Left ventricle myocardium superior (tissue), 1 donor: ENCODE data around the gene OR14C36. TPM values are rescaled to one million over a fixed set of nuclear protein-coding genes. Genes with fewer than 3 reads are reported as not detected.
"Not testable (repeated sequence)": the region's sequence is repeated elsewhere in the genome, so short reads cannot be mapped to it uniquely, and the experiment has no call there.

ENCODE experiments used
- ATAC-seq: fragments of 200-7000 bp; cut with Tn5 transposase; one replicate; pipeline ENCODE4 v1.9.1; 2020; ENCODE audit warnings: mild to moderate bottlenecking, moderate library complexity
- DNase-seq: peaks from one replicate; pipeline ENCODE4 v3.0.0-alpha.2; 2020
- intact Hi-C: fragments of 100-400 bp; cut with micrococcal nuclease; formaldehyde crosslinking; loops from one replicate; pipeline ENCODE4 v1.11.0; 2022
- long read RNA-seq: library from polyadenylated mRNA; unstranded; transcript quantifications from one replicate; pipeline ENCODE4 v2.0.0, GENCODE V29; 2021
- total RNA-seq: library from RNA; stranded (reverse); fragmentation: NEBNext Ultra II Directional; extraction: Animal tissue kit (Norgen Biotek cat#: 25700); gene quantifications from one replicate; pipeline ENCODE4 v1.2.1, GENCODE V29; 2021
- donor health status: DM: no; HTN: yes; CAD: no; lungs with severe emphysema.

OR14C36 gene
- total RNA-seq: not detected
- long read RNA-seq: 0 reads

- ATAC-seq (no peak), DNase-seq (no peak)
- intact Hi-C loops: no loop called here
These were observed at the start of gene OR14C36 for GRCh38 chr1:248348475-248348874. Gene OR14C36 (plus strand): TSS chr1:248348775. CDS start chr1:248348775, 0 bp downstream.

DNA sequence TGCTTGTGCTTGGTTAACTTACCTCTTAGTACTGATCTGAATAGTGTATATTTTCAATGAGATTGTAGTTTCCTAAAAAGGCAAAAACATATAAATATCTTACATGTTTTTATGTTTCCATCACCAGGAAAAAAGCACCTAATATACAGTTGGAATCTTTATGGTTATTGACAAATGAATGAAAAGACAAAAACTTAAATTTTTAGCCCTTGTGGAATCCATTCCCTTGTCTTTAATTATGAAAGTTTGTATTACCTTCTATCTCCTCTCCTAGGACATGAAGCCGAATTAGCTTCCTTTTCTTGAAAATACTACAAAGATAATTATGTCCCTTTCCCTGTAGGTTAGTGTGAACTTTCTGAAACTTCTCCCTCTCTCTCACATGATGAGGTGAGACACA is 45.3 kb upstream of the OR14C36 start, which contains the start of gene OR2T12:
Gene OR2T12, minus strand, starts transcription at position 101 of the 400 bp plus-strand sequence. CDS start 7,846 bp downstream, outside the sequence.
- no peak for DNase-seq
- ATAC-seq: no peak

DNA sequence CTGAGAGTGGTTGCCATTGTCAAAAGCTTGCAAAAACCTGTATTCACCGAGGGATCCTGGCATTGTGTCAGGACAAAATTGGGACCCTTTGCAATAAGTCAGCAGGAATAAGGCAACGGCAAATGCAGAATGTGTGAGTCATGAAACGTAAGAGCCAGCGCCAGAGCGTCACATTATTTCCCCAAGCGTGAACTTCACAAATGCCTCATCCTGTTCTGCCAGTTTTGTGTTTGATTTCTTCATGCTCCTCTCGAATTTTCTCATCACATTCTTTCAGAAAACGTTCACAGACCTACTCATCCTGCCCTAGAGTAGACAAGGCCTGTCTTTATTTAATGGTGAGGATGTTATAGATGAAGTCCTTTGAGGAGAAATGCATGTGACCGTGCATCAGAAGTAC is 42.9 kb upstream of the OR14C36 start:
- DNase-seq, ATAC-seq, intact Hi-C loops: not testable (repeated sequence)

More for the DNA sequence above, 45.3 kb upstream of the OR14C36 start, which contains the start of gene OR2T12:
- intact Hi-C loops: no loop called here

- DNase-seq: no peak
- intact Hi-C loops: no loop called here
- ATAC-seq: no peak
These were observed 42.5 kb upstream of the OR14C36 start for GRCh38 chr1:248306103-248306502.

- intact Hi-C loops, DNase-seq, ATAC-seq: not testable (repeated sequence)
These were observed 41.8 kb upstream of the OR14C36 start for GRCh38 chr1:248306740-248307139.

DNA sequence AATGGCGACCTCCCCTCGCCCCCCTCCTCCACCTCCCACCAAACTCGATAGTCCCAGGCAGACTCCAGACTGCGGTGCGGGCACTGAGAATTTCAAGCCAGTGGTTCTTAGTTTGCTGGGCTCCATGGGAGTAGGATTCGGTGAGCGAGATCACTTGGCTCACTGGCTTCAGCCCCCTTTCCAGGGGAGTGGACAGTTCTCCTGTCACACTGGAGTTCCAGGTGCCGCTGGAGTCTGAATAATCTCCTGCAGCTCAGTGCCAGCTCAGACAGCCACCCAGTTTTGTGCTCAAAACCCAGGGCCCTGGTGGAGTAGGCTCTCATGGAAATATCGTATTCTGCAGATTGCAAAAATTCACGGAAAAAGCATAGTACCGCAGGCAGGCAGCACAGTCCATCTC is 31.8 kb upstream of the OR14C36 start:
- DNase-seq: no peak
- ATAC-seq: no peak
- intact Hi-C loops: no loop called here

GRCh38 chr1:248324468-248324867 is 24.1 kb upstream of the OR14C36 start, which contains the start of gene OR2M7:
Gene OR2M7 (minus strand): TSS chr1:248324568. CDS start chr1:248324568, 0 bp downstream.
- intact Hi-C loops: no loop called here
- no peak for ATAC-seq
- DNase-seq: no peak

- DNase-seq: no peak
- ATAC-seq: no peak
- intact Hi-C loops: no loop called here
These were observed 5.1 kb upstream of the OR14C36 start for GRCh38 chr1:248343451-248343850.

- intact Hi-C loops: no loop called here
- ATAC-seq (no peak), DNase-seq (no peak)
These were observed 10.8 kb downstream of the OR14C36 start for GRCh38 chr1:248359415-248359814.

DNA sequence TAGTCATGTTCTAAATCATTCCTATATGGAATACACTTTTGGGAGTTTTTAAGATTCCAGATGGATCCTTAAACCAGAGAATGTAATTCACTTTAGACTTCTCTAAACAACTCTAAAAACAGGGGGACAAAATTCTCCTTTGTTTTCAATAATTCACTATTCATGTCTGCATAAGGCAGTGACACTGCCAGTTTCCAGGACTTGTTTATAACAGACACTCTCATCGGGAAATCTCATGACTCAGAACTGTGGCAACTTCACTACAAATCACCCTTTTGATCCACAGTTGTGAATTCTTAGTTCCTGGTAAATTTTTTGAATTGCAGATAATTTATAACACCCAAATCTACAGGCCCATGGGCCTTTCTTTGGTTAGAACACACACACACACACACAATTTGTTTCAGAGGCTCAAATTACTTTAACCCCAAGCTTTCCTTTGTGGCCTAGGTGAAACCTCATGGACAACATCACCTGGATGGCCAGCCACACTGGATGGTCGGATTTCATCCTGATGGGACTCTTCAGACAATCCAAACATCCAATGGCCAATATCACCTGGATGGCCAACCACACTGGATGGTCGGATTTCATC is 12.6 kb downstream of the OR14C36 start, which contains the start of gene OR2T4:
Gene OR2T4, plus strand, starts transcription at position 545 of the 595 bp plus-strand sequence. Its CDS starts 0 bp downstream, at position 545.
- DNase-seq (no peak), ATAC-seq (no peak)
- intact Hi-C loops: no loop called here

- intact Hi-C loops: no loop called here
- ATAC-seq (no peak), DNase-seq (no peak)
These were observed 18.0 kb downstream of the OR14C36 start for GRCh38 chr1:248366609-248367008.

DNA sequence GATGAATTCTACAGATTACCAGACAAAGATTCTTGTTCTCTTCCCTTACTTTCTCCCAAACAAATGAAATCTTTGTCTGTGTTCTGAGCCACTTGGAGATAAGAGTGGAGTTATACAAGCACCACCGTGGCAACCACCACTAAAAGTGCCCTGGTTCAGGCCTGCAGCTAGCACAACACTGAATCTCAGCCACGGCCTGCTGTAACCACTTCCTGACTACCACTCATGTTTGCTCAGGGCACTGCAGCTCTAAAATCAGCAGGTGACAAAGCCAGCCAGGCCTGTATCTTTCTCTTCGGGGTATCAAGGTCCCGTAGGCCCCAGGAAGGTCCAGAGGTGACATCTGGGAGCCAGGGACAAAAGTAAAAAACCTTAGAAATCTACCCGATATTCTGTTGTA is 23.8 kb downstream of the OR14C36 start:
- no peak for DNase-seq
- no peak for ATAC-seq
- intact Hi-C loops: no loop called here

DNA sequence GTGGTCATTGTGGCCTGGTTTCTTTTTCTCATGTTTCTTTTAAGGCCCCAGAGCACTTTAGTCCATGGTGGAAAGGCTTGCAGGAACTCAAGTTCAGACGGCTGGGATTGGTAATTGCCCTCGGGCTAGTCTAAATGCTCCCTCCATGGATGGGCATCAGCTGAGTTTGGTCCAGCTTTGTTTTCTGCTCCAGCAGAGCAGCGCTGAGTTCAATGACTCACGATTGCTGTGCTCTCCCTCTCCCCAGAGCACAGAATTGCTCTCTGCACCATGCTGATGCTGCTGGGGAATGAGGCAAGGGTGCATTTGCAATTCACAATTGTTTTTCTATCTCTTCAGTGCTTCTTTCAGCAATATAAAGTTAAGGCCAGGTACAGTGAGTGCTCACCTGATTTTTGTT is 25.2 kb downstream of the OR14C36 start:
- intact Hi-C loops: no loop called here
- no peak for ATAC-seq
- DNase-seq: no peak

GRCh38 chr1:248375446-248375845 is 26.9 kb downstream of the OR14C36 start, which contains the start of gene OR2T6:
Gene OR2T6 (plus strand): TSS chr1:248375746. CDS start chr1:248387609, 11,863 bp downstream.
- DNase-seq (no peak), ATAC-seq (no peak)
- intact Hi-C loops: no loop called here

DNA sequence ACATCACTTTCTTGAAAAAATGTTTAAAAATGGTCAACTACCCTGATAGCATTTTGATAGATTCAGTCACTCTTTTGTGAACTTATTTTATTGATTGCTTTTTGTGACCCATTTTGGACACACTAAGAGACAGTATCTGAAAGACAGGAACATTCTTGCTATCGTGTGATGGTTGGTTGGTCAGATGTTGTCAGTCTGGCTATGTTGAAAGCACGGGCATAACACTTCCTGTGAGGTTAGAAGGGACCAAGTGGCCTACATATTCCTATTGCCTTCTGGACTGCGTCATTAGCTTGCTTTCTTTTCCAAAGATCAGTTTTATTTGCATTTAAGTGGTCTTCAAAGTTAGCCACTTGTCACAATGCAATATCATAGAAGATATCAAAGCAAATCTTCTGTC is 28.3 kb downstream of the OR14C36 start:
- ATAC-seq: no peak
- intact Hi-C loops: no loop called here
- DNase-seq: no peak

GRCh38 chr1:248380854-248381253 is 32.3 kb downstream of the OR14C36 start:
- DNase-seq (no peak), ATAC-seq (no peak)
- intact Hi-C loops: no loop called here

GRCh38 chr1:248388426-248388825 is 39.9 kb downstream of the OR14C36 start:
- ATAC-seq (no peak), DNase-seq (no peak)
- intact Hi-C loops: no loop called here

DNA sequence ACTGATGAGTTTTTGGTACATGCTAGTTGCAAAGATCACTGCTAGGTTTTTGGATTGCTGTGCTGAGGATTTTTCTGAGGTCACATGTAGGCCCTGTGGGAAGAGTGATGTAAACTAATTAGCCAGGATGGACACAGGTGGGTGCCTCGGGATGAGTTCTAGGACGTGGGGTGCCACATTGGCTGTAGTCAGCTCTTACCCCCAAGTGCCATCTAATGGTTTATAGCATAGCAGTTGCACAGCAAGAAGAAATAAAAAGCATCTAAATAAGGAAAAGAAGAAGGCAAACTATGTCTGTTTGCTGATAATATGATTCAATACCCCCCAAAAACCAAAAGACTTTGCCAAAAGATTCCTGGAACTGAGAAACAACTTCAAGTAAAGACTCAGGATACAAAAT is 44.5 kb downstream of the OR14C36 start:
- DNase-seq (no peak), ATAC-seq (no peak)
- intact Hi-C loops: no loop called here
